Peyer's patch (tissue), 4 donors: Measurements from ENCODE around the gene BRMS1.

ENCODE experiments used
- POLR2A ChIP-seq, 2 donors: fragments of 450-650 bp; IDR thresholded peaks; one replicate each; pipeline ENCODE4 v1.5.1; 2017; ENCODE audit warnings: antibody characterized with exemption in 2 of 2, mild to moderate bottlenecking in 2 of 2, moderate library complexity in 2 of 2
- TF ChIP-seq, protein P1 (sequence below), 6 experiments: fragments of 450-650 bp in 4 of 6; fragments of 200-600 bp in 2 of 6; sonication (generic) in 1 of 6; IDR thresholded peaks; one replicate each; pipeline ENCODE4 v1.5.1; 2017 to 2019; ENCODE audit warnings: antibody characterized with exemption in 6 of 6, mild to moderate bottlenecking in 3 of 6, moderate library complexity in 1 of 6

DNA sequence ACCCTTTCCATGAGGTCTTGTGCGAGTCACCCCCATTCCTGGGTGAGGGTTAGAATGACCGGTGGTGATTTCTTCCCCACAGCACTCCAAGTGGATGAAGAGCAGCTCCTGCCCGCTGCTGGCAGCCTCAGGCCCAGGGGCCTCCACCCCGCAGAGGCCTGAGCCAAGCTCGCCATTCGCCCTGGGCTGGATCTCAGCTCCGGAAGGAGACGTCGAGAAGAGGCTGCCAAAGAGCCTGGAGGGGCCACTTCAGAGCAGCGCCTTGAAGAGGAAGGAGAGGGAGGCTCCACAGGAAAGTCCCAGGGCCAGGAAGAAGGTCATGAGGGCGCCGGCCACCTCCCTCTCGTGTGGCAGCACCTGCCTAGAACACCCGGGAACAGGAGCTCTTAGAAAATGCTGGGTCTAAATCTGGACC is 18.3 kb upstream of the BRMS1 start:
- TF ChIP-seq, protein P1, sequence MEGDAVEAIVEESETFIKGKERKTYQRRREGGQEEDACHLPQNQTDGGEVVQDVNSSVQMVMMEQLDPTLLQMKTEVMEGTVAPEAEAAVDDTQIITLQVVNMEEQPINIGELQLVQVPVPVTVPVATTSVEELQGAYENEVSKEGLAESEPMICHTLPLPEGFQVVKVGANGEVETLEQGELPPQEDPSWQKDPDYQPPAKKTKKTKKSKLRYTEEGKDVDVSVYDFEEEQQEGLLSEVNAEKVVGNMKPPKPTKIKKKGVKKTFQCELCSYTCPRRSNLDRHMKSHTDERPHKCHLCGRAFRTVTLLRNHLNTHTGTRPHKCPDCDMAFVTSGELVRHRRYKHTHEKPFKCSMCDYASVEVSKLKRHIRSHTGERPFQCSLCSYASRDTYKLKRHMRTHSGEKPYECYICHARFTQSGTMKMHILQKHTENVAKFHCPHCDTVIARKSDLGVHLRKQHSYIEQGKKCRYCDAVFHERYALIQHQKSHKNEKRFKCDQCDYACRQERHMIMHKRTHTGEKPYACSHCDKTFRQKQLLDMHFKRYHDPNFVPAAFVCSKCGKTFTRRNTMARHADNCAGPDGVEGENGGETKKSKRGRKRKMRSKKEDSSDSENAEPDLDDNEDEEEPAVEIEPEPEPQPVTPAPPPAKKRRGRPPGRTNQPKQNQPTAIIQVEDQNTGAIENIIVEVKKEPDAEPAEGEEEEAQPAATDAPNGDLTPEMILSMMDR (IDR thresholded peaks at IDR 0.05), result no peak
- TF ChIP-seq POLR2A (IDR thresholded peaks at IDR 0.05), result no peak
